HepG2 (cell line): ENCODE measurements around the gene MAJIN. TPM values are rescaled to one million over a fixed set of nuclear protein-coding genes. Genes with fewer than 3 reads are reported as not detected.

Experiments
- CSRNP1 ChIP-seq: sonication (generic); formaldehyde crosslinking; IDR thresholded peaks from 2 replicates; pipeline ENCODE4 v1.8.1; 2023; ENCODE audit warnings: mild to moderate bottlenecking, missing genetic modification reagents
- ELF4 ChIP-seq: sonication (generic); formaldehyde crosslinking; IDR thresholded peaks from 2 replicates; pipeline ENCODE4 v1.5.0; 2020; ENCODE audit warnings: missing genetic modification reagents, mild to moderate bottlenecking, moderate library complexity, borderline replicate concordance
- EP300 ChIP-seq, 3 experiments: sonication (generic) in 1 of 3; formaldehyde crosslinking in 1 of 3; IDR thresholded peaks; 2 replicates each; pipeline versions ENCODE4 v1.5.1 to v1.6.1; 2011 to 2020; ENCODE audit warnings: low read depth in 2 of 3, low read length in 2 of 3, borderline replicate concordance in 1 of 3, improper control_type of control experiment in 1 of 3, mild to moderate bottlenecking in 1 of 3, missing genetic modification reagents in 1 of 3, moderate library complexity in 1 of 3
- FOXJ3 ChIP-seq: sonication (generic); formaldehyde crosslinking; IDR thresholded peaks from 2 replicates; pipeline ENCODE4 v1.4.0; 2020; ENCODE audit warnings: missing genetic modification reagents, mild to moderate bottlenecking, borderline replicate concordance
- HDAC6 ChIP-seq: fragments of 200-600 bp; sonication (generic); IDR thresholded peaks from 2 replicates; pipeline ENCODE4 v1.7.0; 2017; ENCODE audit warnings: mild to moderate bottlenecking, antibody characterized with exemption, low read length, low read depth
- KLF13 ChIP-seq: sonication (generic); formaldehyde crosslinking; IDR thresholded peaks from 2 replicates; pipeline ENCODE4 v1.4.0; 2020; ENCODE audit warnings: mild to moderate bottlenecking, missing genetic modification reagents
- KLF16 ChIP-seq, 2 experiments: sonication (generic) in 1 of 2; formaldehyde crosslinking in 1 of 2; IDR thresholded peaks; 2 replicates each; pipeline versions ENCODE4 v1.6.1 to v1.8.0; 2016 to 2023; ENCODE audit warnings: missing genetic modification reagents in 2 of 2, missing compliant biosample characterization in 1 of 2
- NAIF1 ChIP-seq: sonication (generic); formaldehyde crosslinking; IDR thresholded peaks from 2 replicates; pipeline ENCODE4 v1.5.0; 2020; ENCODE audit warnings: mild to moderate bottlenecking, missing genetic modification reagents, borderline replicate concordance
- NCOA5 ChIP-seq: sonication (generic); formaldehyde crosslinking; IDR thresholded peaks from 2 replicates; pipeline ENCODE4 v1.4.0; 2020; ENCODE audit warnings: missing genetic modification reagents
- NPAS2 ChIP-seq: sonication (generic); formaldehyde crosslinking; IDR thresholded peaks from 2 replicates; pipeline ENCODE4 v1.8.0; 2022; ENCODE audit warnings: mild to moderate bottlenecking, missing genetic modification reagents, borderline replicate concordance
- SOX6 ChIP-seq, 2 experiments: fragments of 450-650 bp in 1 of 2; sonication (generic) in 1 of 2; formaldehyde crosslinking in 1 of 2; IDR thresholded peaks; 2 replicates each; pipeline versions ENCODE4 v1.4.0 to v1.6.1; 2017 to 2020; ENCODE audit warnings: antibody characterized with exemption in 1 of 2, mild to moderate bottlenecking in 1 of 2, missing genetic modification reagents in 1 of 2
- TEF ChIP-seq: sonication (generic); formaldehyde crosslinking; IDR thresholded peaks from 2 replicates; pipeline ENCODE4 v1.5.0; 2020; ENCODE audit warnings: missing genetic modification reagents
- ZBTB7A ChIP-seq: sonication (generic); formaldehyde crosslinking; IDR thresholded peaks from 2 replicates; pipeline ENCODE4 v1.8.0; 2022; ENCODE audit warnings: mild to moderate bottlenecking, missing genetic modification reagents
- ZNF281 ChIP-seq: sonication (generic); formaldehyde crosslinking; IDR thresholded peaks from 2 replicates; pipeline ENCODE4 v1.4.0; 2020; ENCODE audit warnings: missing genetic modification reagents, borderline replicate concordance
- ZNF550 ChIP-seq: sonication (generic); formaldehyde crosslinking; IDR thresholded peaks from 2 replicates; pipeline ENCODE4 v1.4.0; 2020; ENCODE audit warnings: mild to moderate bottlenecking, missing genetic modification reagents, borderline replicate concordance
- ZSCAN9 ChIP-seq: IDR thresholded peaks from 2 replicates; pipeline ENCODE4 v1.6.1; 2016; ENCODE audit warnings: borderline replicate concordance
- polyA plus RNA-seq, 8 experiments: library from polyadenylated mRNA; depleted of rRNA in 3 of 8; stranded (reverse) in 7 of 8; unstranded in 1 of 8; fragments of >200 nt; fragmentation: Illumina TruSeq in 4 of 8; extraction: Trizol in 4 of 8; gene quantifications; 2 replicates each; pipeline versions ENCODE4 v1.2.1 to v1.2.3, GENCODE V29; 2011 to 2016; ENCODE audit warnings: low read depth in 4 of 8, missing spikeins in 1 of 8, mixed read lengths in 1 of 8; ENCODE audit not compliant: insufficient read depth in 1 of 8
- total RNA-seq, 5 experiments: library from RNA; depleted of rRNA; stranded (reverse); fragments of >200 nt; fragmentation: Illumina TruSeq; extraction: Trizol; gene quantifications; 2 replicates each; pipeline ENCODE4 v1.2.3, GENCODE V29; 2016; ENCODE audit warnings: low read depth in 1 of 5
- TF ChIP-seq, protein P1 (sequence below): IDR thresholded peaks from 2 replicates; pipeline ENCODE4 v1.6.1; 2016; ENCODE audit warnings: mild to moderate bottlenecking, missing biosample characterization, missing genetic modification reagents
- TF ChIP-seq, protein P2 (sequence below): sonication (generic); formaldehyde crosslinking; IDR thresholded peaks from 2 replicates; pipeline ENCODE4 v1.4.0; 2020; ENCODE audit warnings: mild to moderate bottlenecking, missing genetic modification reagents
- TF ChIP-seq, protein P3 (sequence below): sonication (generic); formaldehyde crosslinking; IDR thresholded peaks from 2 replicates; pipeline ENCODE4 v1.5.1; 2020; ENCODE audit warnings: missing genetic modification reagents, mild to moderate bottlenecking, borderline replicate concordance

Gene MAJIN
- total and polyA plus RNA-seq, 2 of the 13 experiments (the other 11 are each of a cell fraction or from before 2014, with no cell fraction given) = not detected

- TF ChIP-seq ZBTB7A (peak; percentile 96), CSRNP1 (CRISPR knock-in tag) (0 out of 2 replicates have a peak, but pooled peaks have one; percentile 69), ZSCAN9 (CRISPR knock-in tag) (peak; percentile 42; the same call in 1 of the 2 replicates), ZNF281 (peak; percentile 73), HDAC6 (no peak), NPAS2 (CRISPR knock-in tag) (no peak), ELF4 (CRISPR knock-in tag) (no peak), FOXJ3 (no peak), KLF16 (CRISPR knock-in tag; IDR thresholded peaks at IDR 0.05) (no peak; a peak in 1 of 4 replicates), NCOA5 (CRISPR knock-in tag) (no peak), SOX6 (IDR thresholded peaks at IDR 0.05) (no peak), SOX6 (CRISPR knock-in tag; IDR thresholded peaks at IDR 0.05) (peak; percentile 78), NAIF1 (no peak), TEF (CRISPR knock-in tag) (no peak), KLF13 (no peak), EP300 (IDR thresholded peaks at IDR 0.05; ENCODE audit: low read depth in 2 of 2, low read length in 2 of 2) (peak in 1 of 2 experiments; percentile 55; a peak in 2 of 4 replicates), EP300 (CRISPR knock-in tag; IDR thresholded peaks at IDR 0.05; ENCODE audit: borderline replicate concordance) (peak; percentile 67), ZNF550 (no peak)
- TF ChIP-seq, protein P1, sequence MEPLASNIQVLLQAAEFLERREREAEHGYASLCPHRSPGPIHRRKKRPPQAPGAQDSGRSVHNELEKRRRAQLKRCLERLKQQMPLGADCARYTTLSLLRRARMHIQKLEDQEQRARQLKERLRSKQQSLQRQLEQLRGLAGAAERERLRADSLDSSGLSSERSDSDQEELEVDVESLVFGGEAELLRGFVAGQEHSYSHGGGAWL = no peak
- TF ChIP-seq, protein P2, sequence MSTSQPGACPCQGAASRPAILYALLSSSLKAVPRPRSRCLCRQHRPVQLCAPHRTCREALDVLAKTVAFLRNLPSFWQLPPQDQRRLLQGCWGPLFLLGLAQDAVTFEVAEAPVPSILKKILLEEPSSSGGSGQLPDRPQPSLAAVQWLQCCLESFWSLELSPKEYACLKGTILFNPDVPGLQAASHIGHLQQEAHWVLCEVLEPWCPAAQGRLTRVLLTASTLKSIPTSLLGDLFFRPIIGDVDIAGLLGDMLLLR (CRISPR knock-in tag) = peak; percentile 44; the same call in 1 of the 2 replicates
- TF ChIP-seq, protein P3, sequence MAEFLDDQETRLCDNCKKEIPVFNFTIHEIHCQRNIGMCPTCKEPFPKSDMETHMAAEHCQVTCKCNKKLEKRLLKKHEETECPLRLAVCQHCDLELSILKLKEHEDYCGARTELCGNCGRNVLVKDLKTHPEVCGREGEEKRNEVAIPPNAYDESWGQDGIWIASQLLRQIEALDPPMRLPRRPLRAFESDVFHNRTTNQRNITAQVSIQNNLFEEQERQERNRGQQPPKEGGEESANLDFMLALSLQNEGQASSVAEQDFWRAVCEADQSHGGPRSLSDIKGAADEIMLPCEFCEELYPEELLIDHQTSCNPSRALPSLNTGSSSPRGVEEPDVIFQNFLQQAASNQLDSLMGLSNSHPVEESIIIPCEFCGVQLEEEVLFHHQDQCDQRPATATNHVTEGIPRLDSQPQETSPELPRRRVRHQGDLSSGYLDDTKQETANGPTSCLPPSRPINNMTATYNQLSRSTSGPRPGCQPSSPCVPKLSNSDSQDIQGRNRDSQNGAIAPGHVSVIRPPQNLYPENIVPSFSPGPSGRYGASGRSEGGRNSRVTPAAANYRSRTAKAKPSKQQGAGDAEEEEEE = peak; percentile 95; the same call in 1 of the 2 replicates
These were observed 77.7 kb downstream of the MAJIN start (continued) for GRCh38 chr11:64894070-64894811.
